NCI-H146 treated with DMSO at 0.1 percent for 48 hours (cell line): ENCODE measurements around the gene PLPP6.

Experiments used
- DNase-seq: peaks from one replicate; lab custom pipeline; 2025; ENCODE audit not compliant: unreplicated experiment; lab: John Stamatoyannopoulos, UW

The PLPP6 gene

GRCh38 chr9:4690144-4690543 is 28.1 kb downstream of the PLPP6 start:
- no peak for DNase-seq

- DNase-seq, result no peak
These were observed 29.7 kb downstream of the PLPP6 start for GRCh38 chr9:4691795-4692194.

- no peak for DNase-seq
These were observed 38.0 kb downstream of the PLPP6 start for GRCh38 chr9:4700091-4700490.

- DNase-seq, result no peak
These were observed 38.8 kb downstream of the PLPP6 start for GRCh38 chr9:4700932-4701331.

GRCh38 chr9:4701526-4701925 is 39.4 kb downstream of the PLPP6 start:
- no peak for DNase-seq

- no peak for DNase-seq
These were observed 42.0 kb downstream of the PLPP6 start for GRCh38 chr9:4704129-4704528.

- DNase-seq, result no peak
These were observed 43.9 kb downstream of the PLPP6 start for GRCh38 chr9:4706021-4706420.

GRCh38 chr9:4706971-4707622 is 45.0 kb downstream of the PLPP6 start:
- DNase-seq, result no peak

- no peak for DNase-seq
These were observed 47.3 kb downstream of the PLPP6 start for GRCh38 chr9:4709380-4709779.

GRCh38 chr9:4713849-4714248 is 51.8 kb downstream of the PLPP6 start:
- DNase-seq, result no peak

GRCh38 chr9:4714266-4715016 is 52.3 kb downstream of the PLPP6 start:
- no peak for DNase-seq
